ENCODE data around the gene DYNLRB1. TPM values are rescaled to one million over a fixed set of nuclear protein-coding genes. Genes with fewer than 3 reads are reported as not detected.

DYNLRB1 gene
- polyA plus RNA-seq, 3 donors: 139 to 166 (median 148) TPM

GRCh38 chr20:34549929-34550305, 33.7 kb downstream of the DYNLRB1 start:
- Mint-ChIP-seq H3K27ac (no peak overlapping the region), H3K4me3 (no peak overlapping the region), H3K4me1 (peaks cover 8% of the 10 kb centered on the region), H3K9me3 (no peaks in the 10 kb centered on the region), H3K36me3 (no peaks in the 10 kb centered on the region), H3K27me3 (ENCODE audit: low read depth in 3 of 3) (peaks cover 3 to 13% (median 5%) of the 10 kb centered on the region in 3 donors)
- H2AFZ ChIP-seq (ENCODE audit: insufficient read depth, low read depth, low read length, poor library complexity, severe bottlenecking): no peak overlapping the region
- peaks cover 0 to under 1% of the 10 kb centered on the region in 2 donors for H3K4me1 ChIP-seq (ENCODE audit: control insufficient read depth in 1 of 2, insufficient read depth in 2 of 2, low read length in 2 of 2)
- no peak overlapping the region for H3K9ac ChIP-seq (ENCODE audit: insufficient read depth, low read length, poor library complexity, severe bottlenecking)
- no peak overlapping the region for H3K4me2 ChIP-seq (replicated peaks; ENCODE audit: extremely low read depth, low read length, poor library complexity, severe bottlenecking)
- H3K27ac ChIP-seq (ENCODE audit: low read depth in 1 of 2, low read length in 2 of 2): no peak overlapping the region
- no peak for DNase-seq
- 94% methylated on average over 11 of the region's 13 CpGs for WGBS (ENCODE audit: insufficient coverage)
- TF ChIP-seq, protein P1, sequence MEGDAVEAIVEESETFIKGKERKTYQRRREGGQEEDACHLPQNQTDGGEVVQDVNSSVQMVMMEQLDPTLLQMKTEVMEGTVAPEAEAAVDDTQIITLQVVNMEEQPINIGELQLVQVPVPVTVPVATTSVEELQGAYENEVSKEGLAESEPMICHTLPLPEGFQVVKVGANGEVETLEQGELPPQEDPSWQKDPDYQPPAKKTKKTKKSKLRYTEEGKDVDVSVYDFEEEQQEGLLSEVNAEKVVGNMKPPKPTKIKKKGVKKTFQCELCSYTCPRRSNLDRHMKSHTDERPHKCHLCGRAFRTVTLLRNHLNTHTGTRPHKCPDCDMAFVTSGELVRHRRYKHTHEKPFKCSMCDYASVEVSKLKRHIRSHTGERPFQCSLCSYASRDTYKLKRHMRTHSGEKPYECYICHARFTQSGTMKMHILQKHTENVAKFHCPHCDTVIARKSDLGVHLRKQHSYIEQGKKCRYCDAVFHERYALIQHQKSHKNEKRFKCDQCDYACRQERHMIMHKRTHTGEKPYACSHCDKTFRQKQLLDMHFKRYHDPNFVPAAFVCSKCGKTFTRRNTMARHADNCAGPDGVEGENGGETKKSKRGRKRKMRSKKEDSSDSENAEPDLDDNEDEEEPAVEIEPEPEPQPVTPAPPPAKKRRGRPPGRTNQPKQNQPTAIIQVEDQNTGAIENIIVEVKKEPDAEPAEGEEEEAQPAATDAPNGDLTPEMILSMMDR (IDR thresholded peaks at IDR 0.05): no peak
- H3K36me3 ChIP-seq (replicated peaks in 1 of 2; ENCODE audit: control insufficient read depth in 1 of 2, insufficient read depth in 2 of 2, low read length in 2 of 2): no peaks in the 10 kb centered on the region
- no peaks in the 10 kb centered on the region for H4K20me1 ChIP-seq (ENCODE audit: insufficient read depth, low read length)
- H3K4me3 ChIP-seq (replicated peaks in 1 of 3; ENCODE audit: low read depth in 2 of 3, low read length in 3 of 3): no peak overlapping the region
- H3K27me3 ChIP-seq (ENCODE audit: control insufficient read depth in 2 of 2, insufficient read depth in 2 of 2, low read length in 2 of 2): peaks cover 0 to under 1% of the 10 kb centered on the region in 2 donors
- no peaks in the 10 kb centered on the region for H3K9me3 ChIP-seq (replicated peaks in 1 of 2; ENCODE audit: control insufficient read depth in 1 of 2, insufficient read depth in 1 of 2, low read length in 2 of 2)
- intact Hi-C loops (cut with micrococcal nuclease): no loop called here
- no peaks in the 10 kb centered on the region for H3K79me2 ChIP-seq (ENCODE audit: insufficient read depth, low read length)

DNA sequence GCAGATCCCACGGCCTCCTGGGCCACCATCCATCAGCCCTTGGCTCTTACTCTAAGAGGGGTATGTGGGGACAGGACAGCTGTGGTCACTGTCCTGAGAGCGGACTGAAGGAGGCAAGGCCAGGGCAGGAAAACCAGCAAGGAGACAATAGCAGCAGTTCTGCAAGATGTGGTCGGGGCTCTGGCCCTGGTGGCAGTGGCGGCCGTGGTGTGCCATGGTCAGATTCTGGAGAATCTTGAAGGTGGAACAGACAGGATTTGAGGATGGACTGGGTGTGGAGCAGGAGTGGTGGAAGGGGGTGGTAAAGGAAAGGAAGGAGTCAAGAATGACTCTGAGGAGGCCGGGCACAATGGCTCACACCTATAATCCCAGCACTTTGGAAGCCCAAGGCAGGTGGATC, 36.3 kb downstream of the DYNLRB1 start:
- Histone ChIP-seq H3K79me2 (ENCODE audit: insufficient read depth, low read length) (no peaks in the 10 kb centered on the region), H3K4me1 (ENCODE audit: control insufficient read depth in 1 of 2, insufficient read depth in 2 of 2, low read length in 2 of 2) (peaks cover under 1 to 2% of the 10 kb centered on the region in 2 donors), H3K27me3 (ENCODE audit: control insufficient read depth in 2 of 2, insufficient read depth in 2 of 2, low read length in 2 of 2) (no peaks in the 10 kb centered on the region), H3K9ac (ENCODE audit: insufficient read depth, low read length, poor library complexity, severe bottlenecking) (no peak overlapping the region), H3K27ac (ENCODE audit: low read depth in 1 of 2, low read length in 2 of 2) (no peak overlapping the region), H3K4me2 (replicated peaks; ENCODE audit: extremely low read depth, low read length, poor library complexity, severe bottlenecking) (no peak overlapping the region), H2AFZ (ENCODE audit: insufficient read depth, low read depth, low read length, poor library complexity, severe bottlenecking) (no peak overlapping the region), H3K36me3 (replicated peaks in 1 of 2; ENCODE audit: control insufficient read depth in 1 of 2, insufficient read depth in 2 of 2, low read length in 2 of 2) (no peaks in the 10 kb centered on the region), H3K4me3 (replicated peaks in 1 of 3; ENCODE audit: low read depth in 2 of 3, low read length in 3 of 3) (no peak overlapping the region), H4K20me1 (ENCODE audit: insufficient read depth, low read length) (no peaks in the 10 kb centered on the region), H3K9me3 (replicated peaks in 1 of 2; ENCODE audit: control insufficient read depth in 1 of 2, insufficient read depth in 1 of 2, low read length in 2 of 2) (no peaks in the 10 kb centered on the region)
- TF ChIP-seq, protein P1 (IDR thresholded peaks at IDR 0.05): no peak
- 91% methylated on average over 4 of the region's 6 CpGs for WGBS (ENCODE audit: insufficient coverage)
- intact Hi-C loops (cut with micrococcal nuclease): no loop called here
- DNase-seq: no peak
- H3K36me3 Mint-ChIP-seq: no peaks in the 10 kb centered on the region
- H3K27ac Mint-ChIP-seq: peak overlapping the region in 1 of 7 donors; percentile 50
- H3K9me3 Mint-ChIP-seq: no peaks in the 10 kb centered on the region
- H3K27me3 Mint-ChIP-seq (ENCODE audit: low read depth in 3 of 3): peaks cover 0 to 2% (median 0%) of the 10 kb centered on the region in 3 donors
- peaks cover 8% of the 10 kb centered on the region for H3K4me1 Mint-ChIP-seq
- H3K4me3 Mint-ChIP-seq: no peak overlapping the region
